Measurements from ENCODE around the gene FOXM1. TPM values are rescaled to one million over a fixed set of nuclear protein-coding genes. Genes with fewer than 3 reads are reported as not detected.
A peak's percentile ranks its signal among the peaks of the same experiment; 100 is the strongest.

The FOXM1 gene
- total RNA-seq, 1 experiment from 2014 or later, result 18.1 TPM

- in situ Hi-C loops (cut with HindIII; ENCODE audit: low pct_unique_long_range_greater_than_20kb, low sequenced_read_pairs), result no loop called here
- DNase-seq (ENCODE audit: low read depth), result peak; percentile 33
These were observed 23.3 kb downstream of the FOXM1 start for GRCh38 chr12:2853626-2854025.

GRCh38 chr12:2851931-2852330, 25.0 kb downstream of the FOXM1 start:
- in situ Hi-C loops (cut with HindIII; ENCODE audit: low pct_unique_long_range_greater_than_20kb, low sequenced_read_pairs), result no loop called here
- no peak for DNase-seq (ENCODE audit: low read depth)

DNA sequence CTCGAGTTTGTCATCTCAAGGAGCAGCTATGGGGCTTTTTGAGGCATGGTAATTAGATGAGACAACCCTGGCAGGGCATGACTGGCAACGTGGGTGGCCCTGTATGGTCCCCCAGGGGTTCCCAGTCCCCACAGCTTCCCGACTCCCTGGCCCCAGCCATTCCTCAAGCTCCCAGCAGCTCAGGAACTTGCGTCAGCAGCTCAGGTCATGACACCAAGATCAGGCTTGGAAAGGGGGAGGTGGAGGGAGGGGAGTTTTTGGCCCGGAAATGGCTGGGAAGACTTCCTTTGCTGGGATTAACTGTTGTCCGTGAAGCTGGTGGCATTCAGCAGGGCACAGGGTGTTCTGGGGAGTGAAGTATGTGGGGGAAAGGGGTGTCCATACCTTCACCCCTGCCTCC, 31.7 kb downstream of the FOXM1 start:
- DNase-seq (ENCODE audit: low read depth), result no peak
- in situ Hi-C loops (cut with HindIII; ENCODE audit: low pct_unique_long_range_greater_than_20kb, low sequenced_read_pairs), result no loop called here

DNA sequence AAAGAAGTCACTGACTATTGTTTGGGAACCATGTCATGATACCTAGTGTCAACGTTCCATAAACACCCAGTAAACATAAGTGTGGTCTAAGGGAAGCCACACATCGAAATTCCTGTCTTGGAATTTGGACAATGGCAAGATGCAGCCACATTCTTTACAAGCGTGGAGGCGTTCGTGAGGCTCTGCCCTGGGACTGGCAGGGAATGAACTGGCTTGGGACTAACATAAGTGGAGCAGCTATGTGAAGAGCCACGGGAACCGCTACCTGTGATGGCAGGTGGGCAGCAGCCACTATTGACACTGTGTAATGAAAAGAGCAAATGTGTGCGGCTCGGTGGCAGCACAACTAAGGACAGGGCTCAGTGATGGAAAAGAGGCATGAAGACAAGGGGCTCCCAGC, 32.2 kb downstream of the FOXM1 start:
- DNase-seq (ENCODE audit: low read depth), result no peak
- in situ Hi-C loops (cut with HindIII; ENCODE audit: low pct_unique_long_range_greater_than_20kb, low sequenced_read_pairs), result no loop called here

DNA sequence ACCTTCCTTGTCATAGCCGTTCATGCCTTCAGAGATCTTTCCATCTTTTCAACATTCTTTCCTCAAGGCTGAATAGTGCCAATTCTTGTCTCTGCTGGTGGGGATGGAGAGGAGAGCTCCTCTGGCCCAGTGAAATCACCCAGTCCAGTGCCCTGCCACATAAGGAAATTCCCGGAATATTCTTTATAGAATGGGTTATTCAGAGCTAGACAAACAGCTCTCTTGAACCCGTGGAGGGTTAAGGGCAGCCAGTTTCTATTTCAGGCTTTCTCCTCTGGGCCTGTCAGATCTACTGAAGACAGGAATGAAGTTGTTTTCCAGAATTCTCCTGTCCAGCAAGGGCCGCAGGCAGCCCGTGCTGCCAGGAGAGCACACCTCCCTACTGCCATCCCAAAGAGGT, 34.0 kb downstream of the FOXM1 start:
- no peak for DNase-seq (ENCODE audit: low read depth)
- in situ Hi-C loops (cut with HindIII; ENCODE audit: low pct_unique_long_range_greater_than_20kb, low sequenced_read_pairs), result no loop called here

DNA sequence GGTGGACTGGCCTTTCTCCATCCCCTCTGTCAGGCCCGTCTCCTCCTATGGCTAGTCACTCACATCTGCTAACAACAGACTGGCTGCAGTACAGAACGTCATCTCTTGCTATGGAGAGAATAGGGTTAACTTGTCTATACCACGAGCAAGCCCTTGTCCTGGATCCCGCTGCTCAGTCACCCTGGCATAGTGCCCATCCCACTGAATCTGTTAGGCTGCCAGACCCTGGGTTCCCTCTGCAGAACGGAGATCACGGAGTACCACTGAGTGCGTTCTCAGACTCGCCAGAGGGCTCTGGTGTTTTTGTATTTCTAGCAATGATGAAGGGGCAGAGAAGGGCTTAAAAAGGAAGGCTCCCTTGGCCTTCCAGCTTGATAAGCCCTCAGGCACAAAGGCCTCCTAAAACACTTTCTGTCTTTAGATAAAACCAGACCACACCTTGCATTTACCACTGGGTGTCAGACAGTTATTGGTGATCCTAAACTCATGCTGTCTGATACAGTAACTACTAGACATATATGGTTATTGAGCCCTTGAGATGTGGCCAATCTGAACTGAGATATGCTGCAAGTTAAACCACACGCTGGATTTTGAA, 35.8 kb downstream of the FOXM1 start:
- no peak for DNase-seq (ENCODE audit: low read depth)
- in situ Hi-C loops (cut with HindIII; ENCODE audit: low pct_unique_long_range_greater_than_20kb, low sequenced_read_pairs), result no loop called here

- DNase-seq (ENCODE audit: low read depth), result no peak
- in situ Hi-C loops (cut with HindIII; ENCODE audit: low pct_unique_long_range_greater_than_20kb, low sequenced_read_pairs), result no loop called here
These were observed 40.4 kb downstream of the FOXM1 start for GRCh38 chr12:2836574-2836973.

- no peak for DNase-seq (ENCODE audit: low read depth)
- in situ Hi-C loops (cut with HindIII; ENCODE audit: low pct_unique_long_range_greater_than_20kb, low sequenced_read_pairs), result no loop called here
These were observed 41.1 kb downstream of the FOXM1 start for GRCh38 chr12:2835691-2836403.

DNA sequence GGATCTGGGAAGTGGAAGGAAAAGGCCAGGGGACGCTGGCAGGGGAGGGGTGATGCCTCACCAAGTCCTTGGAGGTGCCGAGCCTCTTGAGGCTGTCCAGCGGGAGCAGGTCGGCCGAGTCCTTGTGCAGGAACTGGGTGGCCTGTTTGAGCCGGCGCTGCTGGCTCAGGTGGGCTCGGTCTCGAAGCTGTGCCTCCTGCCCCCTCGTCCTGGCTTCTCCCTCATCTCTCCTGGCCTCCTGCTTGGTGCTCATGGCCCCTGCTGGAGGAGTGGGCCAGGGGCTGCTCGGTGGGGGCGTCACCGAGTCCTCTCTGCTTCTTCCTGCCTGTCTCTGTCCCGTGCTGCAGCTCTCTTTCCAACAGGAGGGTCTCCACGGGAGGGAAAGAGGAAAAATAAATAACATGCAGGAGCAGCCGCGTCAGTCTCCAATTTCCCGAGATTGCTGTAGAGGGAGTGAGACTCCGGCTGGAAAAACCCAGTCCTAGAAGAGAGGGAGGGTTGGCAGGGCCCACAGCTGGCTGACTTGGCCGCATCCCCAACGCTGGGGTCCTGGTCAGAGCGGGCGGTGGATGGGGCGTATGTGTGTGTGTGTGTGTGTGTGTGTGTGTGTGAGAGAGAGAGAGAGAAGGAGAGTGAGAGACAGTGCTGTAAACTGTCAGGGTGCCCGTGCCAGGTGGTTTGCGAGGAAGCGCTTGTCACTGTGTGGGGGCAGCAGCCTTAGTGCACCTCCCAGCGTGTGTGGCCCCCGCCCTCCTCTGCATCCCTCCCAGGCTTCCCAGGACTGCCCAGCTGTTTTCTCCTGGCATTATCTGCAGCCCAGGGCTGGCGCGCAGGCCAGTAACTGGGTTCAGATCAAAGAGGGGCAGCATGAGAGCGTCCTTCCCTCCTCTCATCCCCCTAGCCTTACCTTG, 42.1 kb downstream of the FOXM1 start, which contains the start of gene NRIP2:
Gene NRIP2 (minus strand): TSS at position 455 of the 911 bp plus-strand sequence. CDS start 52 bp downstream, at position 403.
- DNase-seq (ENCODE audit: low read depth), result no peak
- in situ Hi-C loops (cut with HindIII; ENCODE audit: low pct_unique_long_range_greater_than_20kb, low sequenced_read_pairs), result no loop called here

GRCh38 chr12:2833810-2834209, 43.2 kb downstream of the FOXM1 start:
- in situ Hi-C loops (cut with HindIII; ENCODE audit: low pct_unique_long_range_greater_than_20kb, low sequenced_read_pairs), result no loop called here

DNA sequence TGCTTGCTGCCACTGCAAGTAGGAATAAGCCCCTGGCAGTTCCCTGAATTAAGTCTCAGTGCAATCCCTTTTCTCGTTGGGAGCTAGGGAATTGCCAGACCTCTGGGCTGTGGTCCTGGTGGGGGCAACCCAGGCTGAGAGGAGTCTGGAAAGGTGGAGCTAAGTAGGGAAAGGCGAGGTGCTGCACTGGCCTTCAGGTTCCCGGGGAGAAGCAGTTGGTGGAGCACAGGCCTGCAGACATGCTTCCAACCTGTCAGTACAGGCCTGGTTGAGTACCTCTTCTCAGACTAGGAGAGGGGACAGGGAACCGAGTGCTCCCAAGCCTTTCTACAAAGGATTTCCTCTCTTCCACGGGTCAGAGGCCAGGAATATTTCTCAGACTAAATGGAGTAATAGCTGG, 43.6 kb downstream of the FOXM1 start:
- in situ Hi-C loops (cut with HindIII; ENCODE audit: low pct_unique_long_range_greater_than_20kb, low sequenced_read_pairs), result no loop called here

More at GRCh38 chr12:2833810-2834209, 43.2 kb downstream of the FOXM1 start:
- no peak for DNase-seq (ENCODE audit: low read depth)

GRCh38 chr12:2832550-2833127, 44.3 kb downstream of the FOXM1 start:
- no peak for DNase-seq (ENCODE audit: low read depth)
- in situ Hi-C loops (cut with HindIII; ENCODE audit: low pct_unique_long_range_greater_than_20kb, low sequenced_read_pairs), result no loop called here

More for the DNA sequence above, 43.6 kb downstream of the FOXM1 start:
- DNase-seq (ENCODE audit: low read depth), result no peak

DNA sequence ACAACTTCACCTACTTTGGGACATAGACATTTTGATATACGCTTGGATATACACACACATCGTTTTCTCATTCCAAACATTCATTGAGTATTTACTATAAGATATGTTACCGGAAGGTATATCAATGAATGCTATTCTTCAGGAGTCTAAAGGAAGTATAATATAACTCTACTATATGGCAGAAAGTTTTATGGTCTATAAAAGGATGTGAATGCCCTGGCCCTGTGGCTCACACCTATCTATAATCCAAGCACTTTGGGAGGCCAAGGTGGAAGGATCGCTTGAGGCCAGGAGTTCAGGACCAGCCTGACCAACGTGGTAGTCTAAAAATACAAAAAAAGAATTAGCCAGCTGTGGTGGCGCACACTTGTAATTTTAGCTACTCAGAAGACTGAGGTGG, 47.7 kb downstream of the FOXM1 start:
- in situ Hi-C loops (cut with HindIII; ENCODE audit: low pct_unique_long_range_greater_than_20kb, low sequenced_read_pairs), result no loop called here
- no peak for DNase-seq (ENCODE audit: low read depth)

DNA sequence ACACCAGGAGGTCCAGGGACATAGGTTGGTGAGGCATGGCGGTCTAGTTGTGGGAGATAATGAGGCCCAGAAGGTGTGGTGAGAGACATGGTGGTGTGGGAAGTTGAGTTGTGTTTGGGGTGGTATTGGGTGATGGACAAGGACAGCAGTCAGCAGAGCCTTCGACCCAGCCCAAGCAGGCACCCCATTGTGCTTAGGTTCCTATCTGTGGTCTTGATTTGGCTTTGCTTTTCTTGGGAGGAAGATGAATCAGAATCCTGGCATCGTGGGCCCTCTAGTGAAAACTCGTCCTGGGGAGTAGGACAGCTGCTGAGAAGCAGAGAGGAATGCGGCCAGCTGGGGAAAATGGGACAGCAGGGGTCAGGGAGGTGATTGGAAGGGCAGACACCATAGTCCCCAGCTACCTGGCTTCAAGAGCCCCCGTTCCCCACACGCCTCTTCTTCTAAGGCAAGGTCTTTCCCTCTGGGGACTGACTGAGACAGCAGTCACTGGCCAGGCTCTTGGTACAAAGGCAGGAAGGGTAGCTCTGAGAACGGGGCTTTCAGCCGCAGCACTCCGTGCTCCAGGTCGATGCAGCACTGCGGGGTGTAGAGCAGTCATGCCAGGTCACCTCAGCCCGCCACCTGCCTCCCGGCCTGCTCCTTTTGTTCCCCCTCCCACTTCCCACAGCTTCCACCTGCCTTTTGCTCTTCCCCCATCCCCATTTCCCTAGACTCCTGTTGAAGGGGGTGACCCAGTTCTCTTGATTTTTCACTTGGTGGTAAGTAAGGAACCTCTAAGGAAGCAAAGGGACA, 50.1 kb downstream of the FOXM1 start:
- DNase-seq (ENCODE audit: low read depth), result no peak
- in situ Hi-C loops (cut with HindIII; ENCODE audit: low pct_unique_long_range_greater_than_20kb, low sequenced_read_pairs), result no loop called here

GRCh38 chr12:2826036-2826435, 50.9 kb downstream of the FOXM1 start:
- DNase-seq (ENCODE audit: low read depth), result no peak
- in situ Hi-C loops (cut with HindIII; ENCODE audit: low pct_unique_long_range_greater_than_20kb, low sequenced_read_pairs), result no loop called here

DNA sequence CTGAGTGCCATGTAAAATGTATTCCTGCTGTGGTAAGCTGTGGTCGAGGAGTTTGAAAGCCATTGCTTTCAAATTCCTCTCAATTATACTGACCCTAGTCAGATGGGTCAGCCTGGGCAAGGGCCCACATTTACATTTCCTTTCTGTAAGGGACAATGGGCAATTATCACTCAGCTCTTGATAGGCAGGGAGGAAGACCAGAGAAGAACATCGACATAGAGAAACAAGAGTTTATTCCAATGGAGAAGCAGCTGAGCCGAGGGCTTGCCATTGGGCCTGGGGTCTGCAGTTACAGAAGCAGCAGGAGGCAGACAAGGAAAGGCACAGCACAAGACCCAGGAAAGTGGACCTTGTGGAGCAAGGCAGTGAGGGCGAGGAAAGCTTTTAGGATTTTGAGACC, 51.8 kb downstream of the FOXM1 start:
- in situ Hi-C loops (cut with HindIII; ENCODE audit: low pct_unique_long_range_greater_than_20kb, low sequenced_read_pairs), result no loop called here
- no peak for DNase-seq (ENCODE audit: low read depth)

DNA sequence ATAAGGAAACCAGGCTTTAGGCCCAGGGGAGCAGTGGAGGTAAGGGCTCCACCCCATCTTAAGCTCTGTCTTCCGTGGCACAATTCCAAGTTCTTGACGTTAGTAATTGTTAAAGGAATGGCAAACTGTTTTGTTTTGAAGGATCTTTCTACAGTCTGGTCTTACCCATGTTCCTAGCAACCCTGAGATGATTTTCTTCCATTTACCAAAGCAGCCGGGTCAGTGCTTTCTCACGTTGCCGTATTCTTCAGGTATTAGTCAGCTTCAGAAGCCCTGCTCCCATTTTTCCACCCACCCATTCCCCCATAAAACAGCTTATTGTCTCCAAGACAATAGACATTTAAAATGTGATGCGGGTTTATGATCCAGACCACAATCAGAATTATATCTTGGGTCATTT, 52.4 kb downstream of the FOXM1 start:
- in situ Hi-C loops (cut with HindIII; ENCODE audit: low pct_unique_long_range_greater_than_20kb, low sequenced_read_pairs), result no loop called here
- DNase-seq (ENCODE audit: low read depth), result no peak

DNA sequence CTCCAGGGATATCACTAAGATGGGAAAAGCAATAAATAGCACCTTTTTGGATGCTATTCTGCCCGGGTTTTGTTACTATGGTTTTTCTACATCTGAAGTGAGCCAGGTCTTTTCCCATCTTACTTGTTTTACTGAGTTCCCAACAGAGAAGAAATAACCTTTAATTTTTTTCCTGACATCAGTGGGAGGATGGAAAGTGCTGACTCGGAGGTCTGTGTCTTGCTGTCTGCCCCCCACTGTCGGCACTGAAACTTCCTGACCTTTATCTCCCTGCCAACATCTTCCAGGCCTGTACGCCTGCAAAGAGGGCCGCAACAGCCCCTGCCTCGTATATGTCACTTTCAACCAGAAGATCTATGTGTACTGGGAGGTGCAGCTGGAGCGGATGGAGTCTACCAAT, 53.5 kb downstream of the FOXM1 start:
- no peak for DNase-seq (ENCODE audit: low read depth)
- in situ Hi-C loops (cut with HindIII; ENCODE audit: low pct_unique_long_range_greater_than_20kb, low sequenced_read_pairs), result no loop called here
